GM19372 (cell line): ENCODE measurements around the gene HADHA.
"Not testable (repeated sequence)": the region's sequence is repeated elsewhere in the genome, so short reads cannot be mapped to it uniquely, and the experiment has no call there.

ENCODE experiments used
- ATAC-seq: cut with Tn5 transposase; IDR thresholded peaks from one replicate; pipeline ENCODE4 v1.9.1; 2021; ENCODE audit warnings: mild to moderate bottlenecking, low read depth, moderate library complexity; ENCODE audit not compliant: unreplicated experiment

HADHA gene

DNA sequence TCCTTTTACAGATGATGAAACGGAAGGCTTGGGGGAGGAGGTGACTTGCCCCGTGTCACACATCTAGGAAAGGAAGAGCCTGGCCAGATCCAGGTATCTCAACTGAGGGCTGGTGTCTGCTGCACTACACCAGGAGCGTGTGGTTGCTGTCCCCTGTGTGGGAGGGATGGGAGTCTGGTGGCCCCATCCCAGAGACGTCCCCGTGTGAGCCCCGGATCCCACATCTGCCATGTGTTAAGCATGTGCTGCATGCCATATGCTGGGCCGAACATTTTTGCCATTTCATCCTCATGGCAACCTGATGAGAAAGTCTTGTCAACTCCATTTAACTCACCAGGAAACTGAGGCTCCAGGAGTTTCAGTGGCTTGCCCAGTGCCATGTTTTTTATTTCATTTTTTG is 67.3 kb downstream of the HADHA start:
- ATAC-seq: no peak

DNA sequence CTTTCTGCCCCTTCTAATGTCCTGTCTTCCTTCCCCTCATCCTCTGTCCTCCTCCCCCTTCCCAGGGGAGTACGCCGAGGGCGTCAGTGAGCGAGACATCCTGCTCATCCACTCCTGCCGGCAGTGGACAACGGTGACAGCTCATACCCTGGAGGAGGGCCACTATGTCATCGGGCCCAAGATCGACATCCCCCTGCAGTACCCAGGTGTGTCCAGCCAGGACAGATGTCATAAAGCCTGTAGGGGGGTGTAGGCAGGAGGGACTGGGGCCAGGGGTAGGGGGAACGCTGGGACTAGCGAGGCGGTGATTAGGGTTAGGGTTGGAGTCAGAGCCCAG is 68.2 kb downstream of the HADHA start:
- no peak for ATAC-seq

DNA sequence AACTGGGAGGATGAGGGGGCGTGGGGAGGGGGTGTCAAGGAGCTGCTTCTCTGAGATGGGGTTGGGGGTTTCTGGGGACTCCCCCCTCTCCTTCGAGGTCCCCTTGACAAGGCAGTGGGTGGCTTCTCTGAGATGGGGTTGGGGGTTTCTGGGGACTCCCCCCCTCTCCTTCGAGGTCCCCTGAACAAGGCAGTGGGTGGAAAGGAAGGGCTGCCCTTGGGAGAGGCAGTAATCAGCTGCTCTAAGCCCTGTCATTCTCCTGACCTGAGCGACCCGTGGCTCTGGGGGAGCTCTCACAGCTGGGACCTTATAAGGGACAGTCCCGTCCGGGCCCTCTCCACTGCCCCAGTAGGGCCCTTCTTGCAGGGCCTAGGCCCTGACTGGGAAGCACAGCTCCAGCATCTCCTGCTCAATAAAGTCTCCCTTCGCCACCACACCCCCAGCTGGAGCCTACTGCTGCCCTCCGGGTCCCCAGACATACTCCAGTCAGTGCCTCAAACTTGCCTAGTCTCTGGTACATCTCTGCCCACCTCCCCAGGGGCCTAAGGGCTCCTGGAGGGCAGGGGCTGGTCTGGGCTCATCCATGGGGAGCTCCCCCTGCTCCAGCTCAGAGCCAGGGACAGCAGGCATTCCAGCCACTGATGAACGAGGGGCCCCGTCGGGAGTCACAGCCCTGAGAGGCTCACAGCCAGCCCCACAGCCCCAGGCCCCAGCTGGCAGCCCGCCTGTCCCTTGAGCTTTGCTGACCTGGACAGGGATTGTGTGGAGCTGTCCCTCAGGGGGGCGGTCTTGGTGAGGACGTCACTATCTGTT is 68.8 kb downstream of the HADHA start:
- ATAC-seq: no peak

GRCh38 chr2:26174691-26175465 is 69.6 kb downstream of the HADHA start:
- no peak for ATAC-seq

- ATAC-seq: no peak
These were observed 70.5 kb downstream of the HADHA start for GRCh38 chr2:26173776-26174482.

GRCh38 chr2:26172871-26173775 is 71.3 kb downstream of the HADHA start, which contains the start of gene GAREM2:
Gene GAREM2 (plus strand): TSS chr2:26173088. CDS start chr2:26173221, 133 bp downstream.
- no peak for ATAC-seq

GRCh38 chr2:26172189-26172870 is 72.1 kb downstream of the HADHA start:
- no peak for ATAC-seq

DNA sequence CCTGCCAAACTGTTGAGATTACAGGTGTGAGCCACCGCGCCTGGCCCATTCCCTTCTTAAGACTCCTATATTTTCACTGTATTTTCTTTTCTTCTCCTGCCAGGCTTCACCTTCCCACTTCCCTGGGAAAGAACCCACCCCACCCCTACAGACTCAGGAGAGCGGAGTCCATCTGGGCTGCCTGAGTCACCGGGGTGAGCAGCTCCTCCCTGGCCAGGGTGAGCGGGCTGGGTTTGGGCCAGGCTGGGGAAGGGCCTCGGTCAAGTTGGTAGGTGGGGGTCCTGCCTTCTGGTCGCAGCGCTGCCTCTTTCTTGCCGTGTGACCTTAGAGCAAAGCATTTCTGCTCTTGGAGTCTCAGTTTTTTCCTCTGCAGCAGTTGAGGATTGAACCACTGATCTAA is 73.6 kb downstream of the HADHA start:
- no peak for ATAC-seq

DNA sequence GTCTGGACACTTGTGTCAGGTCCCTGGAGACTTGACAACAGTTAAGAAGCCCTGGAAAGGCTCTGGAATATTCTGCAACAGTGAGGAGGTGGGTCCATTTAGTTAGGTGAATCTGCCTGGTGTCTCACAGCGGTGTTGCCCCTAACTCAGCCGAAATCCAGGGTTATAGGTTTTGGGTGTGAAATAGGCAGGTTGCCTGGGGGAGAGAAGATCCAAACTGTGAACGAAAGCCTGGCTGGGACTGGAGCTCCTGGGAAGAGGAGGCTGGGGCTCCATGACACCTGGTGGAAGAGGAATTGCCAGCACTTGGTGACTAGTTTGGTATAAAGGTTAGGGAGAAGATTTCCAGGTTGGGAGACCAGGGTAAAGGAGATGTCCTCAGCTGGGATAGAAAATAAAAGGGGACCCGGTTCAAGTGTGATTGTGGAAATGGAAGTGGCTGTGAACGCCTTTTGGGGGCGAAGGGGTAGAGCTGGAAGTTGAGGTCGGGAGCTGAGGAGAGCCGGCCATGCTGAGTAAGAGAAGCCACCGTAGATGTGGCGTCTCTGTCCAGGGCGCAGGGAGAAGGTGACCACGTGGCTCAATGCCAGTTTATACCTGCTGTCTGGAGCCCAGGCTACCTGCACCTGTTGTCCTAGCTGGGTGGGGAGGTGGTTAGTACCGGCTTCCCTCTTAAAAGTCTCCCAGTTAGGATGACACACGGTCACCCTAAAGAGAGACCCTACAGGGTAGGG is 74.6 kb downstream of the HADHA start:
- no peak for ATAC-seq

- no peak for ATAC-seq
These were observed 75.2 kb downstream of the HADHA start for GRCh38 chr2:26169226-26169625.

GRCh38 chr2:26168785-26169184 is 75.6 kb downstream of the HADHA start:
- ATAC-seq: no peak

GRCh38 chr2:26166541-26166940 is 77.9 kb downstream of the HADHA start:
- not testable (repeated sequence) for ATAC-seq

DNA sequence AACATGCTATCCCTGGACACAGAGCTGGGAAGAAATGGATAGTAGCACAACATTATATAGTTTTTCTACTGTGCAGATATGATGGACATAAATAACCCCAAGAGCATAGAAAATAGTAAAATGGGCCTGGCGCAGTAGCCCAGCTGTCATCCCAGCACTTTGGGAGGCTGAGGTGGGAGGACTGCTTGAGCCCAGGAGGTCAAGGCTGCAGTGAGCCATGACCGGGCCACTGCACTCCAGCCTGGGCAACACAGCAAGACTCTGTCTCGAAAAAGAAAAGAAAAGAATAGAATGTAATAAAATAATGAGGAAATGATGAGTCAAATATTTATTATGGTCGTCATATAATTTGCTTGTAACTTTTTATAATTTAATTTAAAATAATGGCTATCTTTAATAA is 79.0 kb downstream of the HADHA start:
- ATAC-seq: no peak

DNA sequence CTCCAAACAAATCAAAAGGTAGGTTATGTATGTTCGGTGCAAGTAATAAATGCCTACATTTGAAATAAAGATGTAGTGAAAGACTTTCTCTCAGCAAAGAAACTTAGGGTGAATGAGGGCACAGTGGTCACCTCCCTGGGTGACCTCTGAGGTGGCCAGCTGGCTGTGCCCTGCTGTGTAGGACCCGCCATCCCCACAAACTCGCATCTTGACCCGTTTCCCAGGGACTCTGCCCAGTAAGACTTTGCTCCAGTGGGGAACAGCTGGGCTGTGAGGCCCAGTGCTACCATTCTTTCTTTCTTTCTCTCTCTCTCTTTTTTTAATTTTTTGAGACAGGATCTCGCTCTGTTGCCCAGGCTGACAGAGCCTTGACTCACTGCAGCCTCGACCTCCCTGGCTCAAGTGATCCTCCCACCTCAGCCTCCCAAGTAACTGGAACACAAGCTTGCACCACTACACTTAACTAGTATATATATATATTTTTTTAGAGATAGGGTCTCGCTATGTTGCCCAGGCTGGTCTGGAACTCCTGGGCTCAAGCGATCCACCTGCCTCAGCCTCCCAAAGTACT is 79.7 kb downstream of the HADHA start:
- no peak for ATAC-seq

DNA sequence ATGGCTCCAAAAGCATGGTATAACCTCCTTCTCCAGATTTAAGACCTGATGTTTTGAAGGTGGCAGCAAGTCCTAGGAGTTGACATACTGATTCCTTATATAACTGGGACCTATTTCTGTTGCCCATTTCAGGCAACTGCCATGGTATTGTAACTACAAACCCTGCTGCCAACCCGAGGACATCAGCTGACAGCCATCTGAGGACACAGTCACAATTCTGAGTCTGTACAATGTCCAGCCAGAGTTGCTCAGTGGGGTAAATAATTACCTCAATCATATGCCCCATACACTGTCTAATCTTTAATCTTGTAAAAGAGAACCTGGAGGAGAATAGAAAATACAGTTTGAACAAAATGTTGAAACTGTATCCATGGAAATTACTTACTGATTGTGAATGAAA is 80.2 kb downstream of the HADHA start:
- no peak for ATAC-seq

DNA sequence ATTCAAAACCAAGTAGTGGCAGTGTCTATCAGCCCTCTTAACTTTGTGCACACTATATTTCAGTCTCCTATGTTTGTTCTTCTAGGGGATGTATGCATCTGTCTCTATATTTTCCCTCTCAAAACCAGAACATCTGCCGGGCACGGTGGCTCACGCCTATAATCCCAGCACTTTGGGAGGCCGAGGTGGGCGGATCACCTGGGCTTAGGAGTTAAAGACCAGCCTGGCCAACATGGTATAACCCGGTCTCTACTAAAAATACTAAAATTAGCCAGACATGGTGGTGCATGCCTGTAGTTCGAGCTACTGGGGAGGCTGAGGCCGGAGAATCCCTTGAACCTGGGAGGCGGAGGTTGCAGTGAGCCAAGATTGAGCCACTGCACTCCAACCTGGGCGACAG is 81.5 kb downstream of the HADHA start:
- no peak for ATAC-seq

GRCh38 chr2:26161926-26162325 is 82.5 kb downstream of the HADHA start:
- no peak for ATAC-seq

DNA sequence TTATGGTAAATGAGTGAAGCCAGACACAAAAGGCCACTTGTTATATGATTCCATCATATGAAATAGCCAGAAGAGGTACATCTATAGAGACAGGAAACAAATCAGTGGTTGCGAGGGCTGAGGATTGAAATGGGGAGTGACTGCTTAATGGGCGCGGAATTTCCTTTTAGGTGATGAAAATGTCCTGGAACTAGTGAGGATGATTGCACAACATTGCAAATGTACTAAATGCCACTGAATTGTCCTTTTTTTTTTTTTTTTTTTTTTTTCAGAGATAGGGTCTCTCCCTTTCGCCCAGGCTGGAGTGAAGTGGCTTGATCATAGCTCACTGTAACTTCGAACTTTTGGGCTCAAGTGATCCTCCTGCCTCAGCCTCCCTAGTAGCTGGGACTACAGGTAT is 86.9 kb downstream of the HADHA start:
- no peak for ATAC-seq

- ATAC-seq: no peak
These were observed 94.2 kb downstream of the HADHA start for GRCh38 chr2:26150243-26150642.
